NT2/D1 (cell line): Measurements from ENCODE around the gene KRTAP10-2.

Experiments
- SUZ12 ChIP-seq: IDR thresholded peaks from 2 replicates; pipeline ENCODE4 v1.6.1; 2011; ENCODE audit not compliant: insufficient read length, insufficient read depth; ENCODE audit errors: extremely low read depth
- YY1 ChIP-seq: IDR thresholded peaks from 2 replicates; pipeline ENCODE4 v1.6.1; 2011; ENCODE audit not compliant: insufficient read length, insufficient read depth

DNA sequence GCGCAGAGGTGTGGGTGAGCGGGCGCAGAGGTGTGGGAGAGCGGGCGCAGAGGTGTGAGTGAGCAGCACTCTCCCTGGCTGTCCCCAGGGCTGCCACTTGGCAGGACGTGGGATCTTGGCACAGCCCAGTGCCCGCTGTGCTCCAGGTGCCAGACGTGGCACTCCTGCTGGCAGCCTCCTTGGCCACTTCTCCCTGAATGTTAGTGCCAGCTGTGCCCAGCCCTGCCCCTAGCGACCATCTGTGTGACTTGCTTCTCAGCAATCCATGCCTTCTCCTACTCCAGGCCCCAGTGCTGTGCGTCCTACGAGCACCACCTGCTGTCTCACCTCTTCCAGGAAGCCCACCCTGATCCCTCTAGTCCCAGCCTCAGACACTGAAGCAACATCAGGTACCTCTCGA lies 41.8 kb downstream of the KRTAP10-2 start:
- TF ChIP-seq SUZ12 (no peak), YY1 (no peak)
